Natural killer cell treated with Interleukin-12 subunit alpha and Interleukin-12 subunit beta and Interleukin-15 and Interleukin-18, amount 100 ng/mL, for 72 hours (primary cell): ENCODE measurements around the gene LIN28A. TPM values are rescaled to one million over a fixed set of nuclear protein-coding genes. Genes with fewer than 3 reads are reported as not detected.
"Not testable (repeated sequence)": the region's sequence is repeated elsewhere in the genome, so short reads cannot be mapped to it uniquely, and the experiment has no call there.

Experiments used
- ATAC-seq, 2 donors: fragments of 150-1000 bp; cut with Tn5 transposase in 1 of 2; sonication (Bioruptor Pico), chemical (Tn5 transposase) in 1 of 2; 2 replicates each; pipeline ENCODE4 v1.10.0; 2021
- DNase-seq: peaks from one replicate; pipeline ENCODE4 v3.0.0; 2022; ENCODE audit warnings: low spot score
- H3K27ac Mint-ChIP-seq, 2 donors: 1 replicate in 1 of 2; 2 replicates in 1 of 2; pipeline ENCODE4 v1.8.0; 2022; ENCODE audit warnings: mixed read lengths in 2 of 2, mild to moderate bottlenecking in 1 of 2, moderate library complexity in 1 of 2
- H3K27me3 Mint-ChIP-seq, 2 donors: 1 replicate in 1 of 2; 2 replicates in 1 of 2; pipeline ENCODE4 v1.8.0; 2022; ENCODE audit warnings: mixed read lengths in 2 of 2
- H3K36me3 Mint-ChIP-seq: one replicate; pipeline ENCODE4 v1.8.0; 2022; ENCODE audit warnings: mixed read lengths
- H3K4me1 Mint-ChIP-seq, 2 donors: 1 replicate in 1 of 2; 2 replicates in 1 of 2; pipeline ENCODE4 v1.8.0; 2022; ENCODE audit warnings: low read depth in 2 of 2, mixed read lengths in 2 of 2, mild to moderate bottlenecking in 1 of 2
- H3K4me3 Mint-ChIP-seq: one replicate; pipeline ENCODE4 v1.8.0; 2022; ENCODE audit warnings: mixed read lengths
- H3K9me3 Mint-ChIP-seq: 2 replicates; pipeline ENCODE4 v1.8.0; 2022; ENCODE audit warnings: mixed read lengths
- total RNA-seq, 2 donors: library from RNA; stranded (reverse); gene quantifications; one replicate each; pipeline ENCODE4 v1.2.3, GENCODE V29; 2022

LIN28A gene
- not detected for total RNA-seq

GRCh38 chr1:26410706-26411623, at the start of gene LIN28A:
Gene LIN28A (plus strand): TSS chr1:26410817. CDS start chr1:26410892, 75 bp downstream.
- Mint-ChIP-seq H3K27me3 (peaks cover 49 to 66% of the 10 kb centered on the region in 2 donors), H3K4me1 (peaks cover 15 to 18% of the 10 kb centered on the region in 2 donors), H3K9me3 (peaks cover 3% of the 10 kb centered on the region), H3K4me3 (no peak within 1 kb of the TSS), H3K36me3 (no peaks in the 10 kb centered on the region), H3K27ac (no peak within 1 kb of the TSS)
- ATAC-seq = peak; percentile 28 to 33
- DNase-seq = no peak

GRCh38 chr1:26361605-26362122, 49.0 kb upstream of the LIN28A start:
- Mint-ChIP-seq H3K4me1 (peaks cover 38 to 52% of the 10 kb centered on the region in 2 donors), H3K27me3 (peaks cover 52 to 53% of the 10 kb centered on the region in 2 donors), H3K27ac (no peak overlapping the region), H3K4me3 (peak overlapping the region; percentile 23), H3K36me3 (no peaks in the 10 kb centered on the region), H3K9me3 (no peaks in the 10 kb centered on the region)
- DNase-seq (no peak), ATAC-seq (no peak)

- Mint-ChIP-seq H3K4me1 (peaks cover 41 to 52% of the 10 kb centered on the region in 2 donors), H3K27ac (no peak overlapping the region), H3K27me3 (peaks cover 52 to 54% of the 10 kb centered on the region in 2 donors), H3K9me3 (no peaks in the 10 kb centered on the region), H3K36me3 (no peaks in the 10 kb centered on the region), H3K4me3 (peak overlapping the region; percentile 23)
- DNase-seq = no peak
- ATAC-seq = no peak
Measured at GRCh38 chr1:26362331-26362730, 48.3 kb upstream of the LIN28A start.

GRCh38 chr1:26363549-26364448, 46.8 kb upstream of the LIN28A start:
- H3K36me3 Mint-ChIP-seq = no peaks in the 10 kb centered on the region
- no peaks in the 10 kb centered on the region for H3K9me3 Mint-ChIP-seq
- ATAC-seq (peak; percentile 81 to 85), DNase-seq (peak; percentile 87)
- H3K4me3 Mint-ChIP-seq = no peak overlapping the region
- peaks cover 47 to 48% of the 10 kb centered on the region in 2 donors for H3K27me3 Mint-ChIP-seq
- peak overlapping the region in 1 of 2 donors; percentile 33 for H3K27ac Mint-ChIP-seq
- H3K4me1 Mint-ChIP-seq = peaks cover 41 to 53% of the 10 kb centered on the region in 2 donors

- Mint-ChIP-seq H3K27me3 (peaks cover 36 to 37% of the 10 kb centered on the region in 2 donors), H3K36me3 (no peaks in the 10 kb centered on the region), H3K4me1 (peaks cover 38 to 46% of the 10 kb centered on the region in 2 donors), H3K27ac (peak overlapping the region in 1 of 2 donors; percentile 33), H3K4me3 (peak overlapping the region; percentile 13), H3K9me3 (no peaks in the 10 kb centered on the region)
- ATAC-seq = no peak
- no peak for DNase-seq
Measured at GRCh38 chr1:26364956-26365355, 45.7 kb upstream of the LIN28A start.

GRCh38 chr1:26367441-26367840, 43.2 kb upstream of the LIN28A start:
- Mint-ChIP-seq H3K27me3 (peaks cover 27 to 30% of the 10 kb centered on the region in 2 donors), H3K9me3 (peaks cover 3% of the 10 kb centered on the region), H3K27ac (no peak overlapping the region), H3K4me1 (peaks cover 39 to 44% of the 10 kb centered on the region in 2 donors), H3K36me3 (peaks cover 5% of the 10 kb centered on the region), H3K4me3 (no peak overlapping the region)
- DNase-seq (no peak), ATAC-seq (no peak)

- Mint-ChIP-seq H3K9me3 (peaks cover 3% of the 10 kb centered on the region), H3K27me3 (peaks cover 25 to 30% of the 10 kb centered on the region in 2 donors), H3K4me3 (no peak overlapping the region), H3K36me3 (peaks cover 5% of the 10 kb centered on the region), H3K27ac (no peak overlapping the region), H3K4me1 (peaks cover 42 to 49% of the 10 kb centered on the region in 2 donors)
- DNase-seq = no peak
- ATAC-seq = no peak
Measured at GRCh38 chr1:26368006-26368405, 42.6 kb upstream of the LIN28A start.

- peaks cover 3% of the 10 kb centered on the region for H3K9me3 Mint-ChIP-seq
- no peak overlapping the region for H3K4me3 Mint-ChIP-seq
- H3K27ac Mint-ChIP-seq = no peak overlapping the region
- ATAC-seq = no peak
- H3K4me1 Mint-ChIP-seq = peaks cover 42 to 49% of the 10 kb centered on the region in 2 donors
- peaks cover 5% of the 10 kb centered on the region for H3K36me3 Mint-ChIP-seq
- H3K27me3 Mint-ChIP-seq = peaks cover 20 to 29% of the 10 kb centered on the region in 2 donors
- DNase-seq = no peak
Measured at GRCh38 chr1:26368486-26368885, 42.1 kb upstream of the LIN28A start.

GRCh38 chr1:26370591-26371382, 39.8 kb upstream of the LIN28A start:
- H3K27ac Mint-ChIP-seq = peak overlapping the region; percentile 3 to 36
- H3K27me3 Mint-ChIP-seq = peaks cover 13 to 29% of the 10 kb centered on the region in 2 donors
- H3K4me1 Mint-ChIP-seq = peaks cover 54 to 57% of the 10 kb centered on the region in 2 donors
- H3K36me3 Mint-ChIP-seq = peaks cover 5% of the 10 kb centered on the region
- ATAC-seq = peak; percentile 45 to 56
- H3K9me3 Mint-ChIP-seq = peaks cover 3% of the 10 kb centered on the region
- no peak for DNase-seq
- peak overlapping the region; percentile 61 for H3K4me3 Mint-ChIP-seq

GRCh38 chr1:26372039-26372438, 38.6 kb upstream of the LIN28A start:
- no peak overlapping the region for H3K27ac Mint-ChIP-seq
- ATAC-seq (no peak), DNase-seq (no peak)
- H3K4me3 Mint-ChIP-seq = no peak overlapping the region
- peaks cover 13 to 27% of the 10 kb centered on the region in 2 donors for H3K27me3 Mint-ChIP-seq
- peaks cover 5% of the 10 kb centered on the region for H3K36me3 Mint-ChIP-seq
- peaks cover 65 to 70% of the 10 kb centered on the region in 2 donors for H3K4me1 Mint-ChIP-seq
- H3K9me3 Mint-ChIP-seq = peaks cover 3% of the 10 kb centered on the region

- peaks cover 13 to 24% of the 10 kb centered on the region in 2 donors for H3K27me3 Mint-ChIP-seq
- not testable (repeated sequence) for ATAC-seq, DNase-seq, H3K9me3 Mint-ChIP-seq, H3K36me3 Mint-ChIP-seq
- H3K27ac Mint-ChIP-seq = peak within 1 kb of the TSS in 1 of 2 donors; percentile 58
- H3K4me3 Mint-ChIP-seq = peak within 1 kb of the TSS; percentile 56
- peaks cover 66 to 76% of the 10 kb centered on the region in 2 donors for H3K4me1 Mint-ChIP-seq
Measured at GRCh38 chr1:26372611-26373010, 38.0 kb upstream of the LIN28A start, which contains the start of gene ZNF683. Gene ZNF683 (minus strand): TSS chr1:26372750. CDS start chr1:26368571, 4,179 bp downstream.

GRCh38 chr1:26373281-26373680, 37.3 kb upstream of the LIN28A start:
- H3K36me3 Mint-ChIP-seq = peaks cover 5% of the 10 kb centered on the region
- H3K4me3 Mint-ChIP-seq = peak overlapping the region; percentile 56
- H3K4me1 Mint-ChIP-seq = peaks cover 68 to 79% of the 10 kb centered on the region in 2 donors
- ATAC-seq = peak in 1 of 2 donors; percentile 62
- DNase-seq = no peak
- peaks cover 13 to 24% of the 10 kb centered on the region in 2 donors for H3K27me3 Mint-ChIP-seq
- peaks cover 3% of the 10 kb centered on the region for H3K9me3 Mint-ChIP-seq
- H3K27ac Mint-ChIP-seq = peak overlapping the region in 1 of 2 donors; percentile 58
